ENCODE data around the gene THPO. TPM values are rescaled to one million over a fixed set of nuclear protein-coding genes. Genes with fewer than 3 reads are reported as not detected.

The THPO gene
- total RNA-seq, 1 donor from 2014 or later: not detected

DNA sequence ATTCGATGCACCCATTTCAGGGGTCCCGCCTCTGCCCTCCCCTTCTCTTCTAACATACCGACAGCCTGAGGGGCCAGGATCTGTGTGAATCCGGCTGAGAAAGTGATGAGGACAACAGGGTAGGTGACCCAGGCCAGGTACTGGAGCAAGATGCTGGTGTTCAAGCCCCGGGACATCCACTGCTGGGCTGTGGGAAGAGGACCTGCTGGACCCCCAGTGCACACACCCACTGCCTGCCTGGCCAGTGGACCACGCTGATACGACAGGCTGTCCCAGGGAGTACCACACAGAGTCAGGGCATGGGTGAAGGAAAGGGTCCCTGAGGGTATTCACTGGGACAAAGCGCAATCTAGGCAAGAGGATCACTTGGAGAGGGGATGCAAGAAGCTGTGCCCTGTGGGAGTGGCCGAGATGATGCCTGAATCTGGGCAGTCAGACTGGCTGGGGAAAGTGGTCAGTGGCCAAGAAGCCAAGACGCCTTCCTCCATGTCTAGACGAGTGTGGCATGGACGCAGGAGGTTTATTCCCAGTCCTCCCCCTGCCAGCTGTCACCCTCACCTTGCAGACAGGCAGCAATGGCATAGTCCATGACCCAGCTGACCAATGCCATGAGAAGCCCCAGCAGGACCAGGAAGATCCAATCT is 19.8 kb downstream of the THPO start:
- CTCF ChIA-PET: no interaction called here
- no peaks in the 10 kb centered on the region for H3K9me3 Mint-ChIP-seq
- ATAC-seq (ENCODE audit: low read depth) (no peak), DNase-seq (no peak)
- H3K4me1 Mint-ChIP-seq: peaks cover 9% of the 10 kb centered on the region
- no peak overlapping the region for H3K4me3 Mint-ChIP-seq
- H3K36me3 Mint-ChIP-seq (ENCODE audit: low read depth): peaks cover 6% of the 10 kb centered on the region
- no peak overlapping the region for H3K27ac Mint-ChIP-seq
- POLR2A ChIA-PET: no interaction called here
- intact Hi-C loops (cut with micrococcal nuclease): no loop called here
- H3K27me3 Mint-ChIP-seq: no peaks in the 10 kb centered on the region
- TF ChIP-seq, protein P1, sequence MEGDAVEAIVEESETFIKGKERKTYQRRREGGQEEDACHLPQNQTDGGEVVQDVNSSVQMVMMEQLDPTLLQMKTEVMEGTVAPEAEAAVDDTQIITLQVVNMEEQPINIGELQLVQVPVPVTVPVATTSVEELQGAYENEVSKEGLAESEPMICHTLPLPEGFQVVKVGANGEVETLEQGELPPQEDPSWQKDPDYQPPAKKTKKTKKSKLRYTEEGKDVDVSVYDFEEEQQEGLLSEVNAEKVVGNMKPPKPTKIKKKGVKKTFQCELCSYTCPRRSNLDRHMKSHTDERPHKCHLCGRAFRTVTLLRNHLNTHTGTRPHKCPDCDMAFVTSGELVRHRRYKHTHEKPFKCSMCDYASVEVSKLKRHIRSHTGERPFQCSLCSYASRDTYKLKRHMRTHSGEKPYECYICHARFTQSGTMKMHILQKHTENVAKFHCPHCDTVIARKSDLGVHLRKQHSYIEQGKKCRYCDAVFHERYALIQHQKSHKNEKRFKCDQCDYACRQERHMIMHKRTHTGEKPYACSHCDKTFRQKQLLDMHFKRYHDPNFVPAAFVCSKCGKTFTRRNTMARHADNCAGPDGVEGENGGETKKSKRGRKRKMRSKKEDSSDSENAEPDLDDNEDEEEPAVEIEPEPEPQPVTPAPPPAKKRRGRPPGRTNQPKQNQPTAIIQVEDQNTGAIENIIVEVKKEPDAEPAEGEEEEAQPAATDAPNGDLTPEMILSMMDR (IDR thresholded peaks at IDR 0.05): no peak

DNA sequence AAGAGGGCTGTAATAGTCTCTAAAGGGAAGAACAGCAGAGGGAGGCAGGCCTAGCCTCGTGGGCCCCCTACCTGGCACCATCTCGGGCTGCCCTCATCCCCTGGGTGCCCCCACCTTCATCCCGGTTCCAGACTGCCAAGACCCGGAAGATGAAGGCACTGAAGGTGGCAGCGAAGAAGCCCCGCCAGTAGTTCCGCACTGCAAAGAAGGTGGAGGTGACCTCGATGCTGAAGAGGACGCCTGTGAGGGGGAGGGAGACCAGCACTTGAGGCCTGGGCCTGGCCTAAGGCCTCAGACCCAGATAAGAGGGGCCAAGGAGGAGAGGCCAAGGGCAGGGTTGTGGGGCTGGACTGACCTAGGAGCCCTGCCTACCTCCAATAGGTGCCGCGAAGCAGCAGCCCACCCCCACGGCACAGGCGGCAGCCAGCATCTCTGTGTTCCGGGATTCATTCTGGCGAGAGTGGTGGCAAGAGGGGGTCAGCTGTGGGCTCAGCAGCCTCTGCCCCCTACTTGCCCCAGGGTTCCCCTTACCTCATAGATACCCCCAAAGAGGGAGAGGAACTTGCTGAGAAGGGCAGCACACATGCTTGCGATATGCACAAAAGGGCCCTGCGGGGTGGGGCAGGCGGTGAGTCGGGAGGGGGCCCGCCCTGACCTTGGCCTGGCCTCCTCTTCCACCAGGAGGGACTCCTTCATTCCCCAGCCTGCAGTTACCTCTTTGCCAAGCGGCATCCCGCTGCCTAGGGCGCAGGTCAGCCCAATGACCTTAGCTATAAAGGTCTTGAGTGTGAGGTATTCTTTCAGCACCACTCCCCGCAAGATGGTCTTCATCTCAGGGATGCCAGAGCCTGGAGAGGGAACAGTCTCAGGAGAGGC is 20.5 kb downstream of the THPO start:
- Mint-ChIP-seq H3K9me3 (no peaks in the 10 kb centered on the region), H3K4me3 (no peak overlapping the region), H3K36me3 (ENCODE audit: low read depth) (peaks cover 4% of the 10 kb centered on the region), H3K27ac (no peak overlapping the region), H3K4me1 (peaks cover 8% of the 10 kb centered on the region), H3K27me3 (no peaks in the 10 kb centered on the region)
- DNase-seq (no peak), ATAC-seq (ENCODE audit: low read depth) (no peak)
- intact Hi-C loops (cut with micrococcal nuclease): no loop called here
- CTCF ChIA-PET: interaction anchor here (0.6 kb wide), 1 partner anchor 222 kb away, joined by 5 read pairs; no protein-coding TSS in a partner anchor
- TF ChIP-seq, protein P1 (IDR thresholded peaks at IDR 0.05): no peak
- POLR2A ChIA-PET: no interaction called here

DNA sequence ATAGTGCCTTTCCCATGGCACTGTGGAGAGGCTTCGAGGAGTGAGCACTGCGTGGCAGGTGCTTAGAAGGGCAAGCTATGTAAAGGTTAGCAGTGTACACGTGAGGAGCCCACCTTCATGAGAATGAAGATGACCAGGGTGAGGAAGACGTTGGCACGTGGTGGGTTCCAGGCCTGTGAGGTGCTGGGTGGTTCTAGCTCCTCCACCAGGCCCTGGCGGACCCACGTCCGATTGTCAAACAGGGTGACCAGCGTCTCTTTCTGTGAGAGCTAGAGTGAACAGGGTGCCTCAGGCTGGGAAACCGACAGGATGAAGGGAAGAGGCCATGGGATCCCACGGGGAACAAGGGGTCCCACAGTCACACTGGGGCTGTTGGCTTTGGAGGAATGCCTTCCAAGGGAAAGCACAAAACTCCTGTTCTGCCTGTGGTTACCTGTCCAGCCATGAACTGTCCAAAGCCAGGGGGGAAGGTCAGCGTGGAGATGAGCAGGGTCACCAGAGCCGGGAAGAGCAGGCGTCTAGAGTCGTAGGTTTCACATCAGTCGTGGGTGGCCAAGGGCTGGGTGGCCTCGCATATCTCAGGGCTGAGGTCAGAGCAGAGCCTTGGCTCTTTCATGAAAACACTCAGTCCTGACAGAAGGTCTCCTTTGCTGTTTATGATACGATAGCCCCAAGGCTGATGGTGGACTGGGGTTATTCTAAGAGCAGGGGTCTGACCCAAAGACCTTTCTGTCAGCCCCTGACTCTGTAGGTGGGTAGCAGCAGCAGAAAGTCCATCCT is 22.6 kb downstream of the THPO start:
- no peak for DNase-seq
- peaks cover 2% of the 10 kb centered on the region for H3K4me1 Mint-ChIP-seq
- POLR2A ChIA-PET: no interaction called here
- H3K27me3 Mint-ChIP-seq: no peaks in the 10 kb centered on the region
- no peaks in the 10 kb centered on the region for H3K36me3 Mint-ChIP-seq (ENCODE audit: low read depth)
- ATAC-seq (ENCODE audit: low read depth): no peak
- TF ChIP-seq, protein P1 (IDR thresholded peaks at IDR 0.05): no peak
- no peak overlapping the region for H3K27ac Mint-ChIP-seq
- intact Hi-C loops (cut with micrococcal nuclease): no loop called here
- H3K4me3 Mint-ChIP-seq: no peak overlapping the region
- H3K9me3 Mint-ChIP-seq: no peaks in the 10 kb centered on the region
- CTCF ChIA-PET: interaction anchor here (0.6 to 0.9 kb wide), 2 partner anchors 156 to 187 kb away, joined by 5 to 6 read pairs; no protein-coding TSS in a partner anchor

DNA sequence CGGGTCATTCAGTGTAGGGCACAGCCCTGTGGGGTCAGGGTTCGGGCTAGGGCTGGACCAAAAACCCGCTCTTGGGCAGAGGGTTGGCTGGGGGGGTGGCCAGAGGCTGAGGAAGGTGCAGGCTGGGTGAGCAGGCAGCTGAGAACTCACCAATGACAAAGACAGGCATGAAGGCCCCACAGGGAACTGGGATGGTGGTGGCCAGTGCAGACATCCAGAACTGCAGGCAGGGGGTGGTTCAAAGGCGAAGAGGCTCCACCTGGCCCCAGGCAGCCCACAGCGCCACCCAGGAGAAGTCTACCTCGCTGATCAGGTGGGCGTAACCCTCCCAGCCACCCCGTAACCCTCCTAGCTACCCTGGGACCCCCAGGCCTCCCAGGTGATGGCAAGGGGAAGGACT is 23.3 kb downstream of the THPO start:
- no peak overlapping the region for H3K4me3 Mint-ChIP-seq
- ATAC-seq (ENCODE audit: low read depth): no peak
- no peaks in the 10 kb centered on the region for H3K4me1 Mint-ChIP-seq
- ChIA-PET CTCF (interaction anchor here (0.9 to 1.9 kb wide), 2 partner anchors 157 to 160 kb away, joined by 5 to 24 read pairs; no protein-coding TSS in a partner anchor), POLR2A (no interaction called here)
- intact Hi-C loops (cut with micrococcal nuclease): loop anchor here (1.0 kb wide), 3 partner anchors 9 to 190 kb away; no protein-coding TSS in a partner anchor
- H3K27me3 Mint-ChIP-seq: no peaks in the 10 kb centered on the region
- no peak overlapping the region for H3K27ac Mint-ChIP-seq
- DNase-seq: no peak
- H3K36me3 Mint-ChIP-seq (ENCODE audit: low read depth): no peaks in the 10 kb centered on the region
- no peaks in the 10 kb centered on the region for H3K9me3 Mint-ChIP-seq
- TF ChIP-seq, protein P1 (IDR thresholded peaks at IDR 0.05): no peak
